Measurements from ENCODE around the gene TNFRSF14. TPM values are rescaled to one million over a fixed set of nuclear protein-coding genes. Genes with fewer than 3 reads are reported as not detected.
A peak's percentile ranks its signal among the peaks of the same experiment; 100 is the strongest.

The TNFRSF14 gene
- total and polyA plus RNA-seq, 2 of the 13 experiments (the other 11 are each of a cell fraction or from before 2014, with no cell fraction given): 11.9 to 49.9 TPM

DNA sequence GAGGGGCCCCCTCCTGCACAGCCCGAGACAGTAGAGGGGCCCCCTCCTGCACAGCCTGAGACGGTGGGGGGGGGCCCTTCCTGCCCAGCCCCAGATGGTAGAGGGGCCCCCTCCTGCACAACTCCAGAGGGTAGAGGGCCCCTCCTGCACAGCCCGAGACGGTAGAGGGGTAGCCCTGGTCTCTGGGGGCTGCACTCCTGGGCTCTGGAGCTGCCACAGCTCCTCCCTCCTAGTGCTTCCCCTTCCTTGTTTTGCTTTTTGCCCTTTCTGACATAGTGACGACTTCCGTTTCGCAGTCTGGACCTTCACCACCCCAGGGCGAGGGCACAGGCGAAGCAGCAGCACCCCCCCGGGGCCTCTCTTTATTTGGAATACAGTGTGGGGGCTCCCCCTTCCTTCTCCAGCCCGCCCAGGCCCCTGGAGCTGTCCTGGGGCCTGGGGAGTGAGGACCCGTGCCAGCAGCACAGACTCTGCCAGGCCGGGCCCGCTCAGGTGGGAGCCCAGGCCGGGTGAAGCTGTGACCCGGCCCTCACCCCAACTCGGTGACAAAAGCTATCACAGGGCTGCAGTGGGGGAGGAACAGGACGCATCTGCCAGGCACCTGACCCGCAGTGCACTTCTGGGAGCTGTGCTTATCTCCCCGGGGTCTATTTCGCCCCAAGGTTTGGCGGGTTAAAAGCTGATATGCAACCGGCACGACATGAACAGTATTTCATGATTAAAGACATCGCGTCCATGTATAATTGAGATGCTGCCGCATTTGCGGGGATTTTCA is 29.3 kb downstream of the TNFRSF14 start (continued):
- TF ChIP-seq, protein P1, sequence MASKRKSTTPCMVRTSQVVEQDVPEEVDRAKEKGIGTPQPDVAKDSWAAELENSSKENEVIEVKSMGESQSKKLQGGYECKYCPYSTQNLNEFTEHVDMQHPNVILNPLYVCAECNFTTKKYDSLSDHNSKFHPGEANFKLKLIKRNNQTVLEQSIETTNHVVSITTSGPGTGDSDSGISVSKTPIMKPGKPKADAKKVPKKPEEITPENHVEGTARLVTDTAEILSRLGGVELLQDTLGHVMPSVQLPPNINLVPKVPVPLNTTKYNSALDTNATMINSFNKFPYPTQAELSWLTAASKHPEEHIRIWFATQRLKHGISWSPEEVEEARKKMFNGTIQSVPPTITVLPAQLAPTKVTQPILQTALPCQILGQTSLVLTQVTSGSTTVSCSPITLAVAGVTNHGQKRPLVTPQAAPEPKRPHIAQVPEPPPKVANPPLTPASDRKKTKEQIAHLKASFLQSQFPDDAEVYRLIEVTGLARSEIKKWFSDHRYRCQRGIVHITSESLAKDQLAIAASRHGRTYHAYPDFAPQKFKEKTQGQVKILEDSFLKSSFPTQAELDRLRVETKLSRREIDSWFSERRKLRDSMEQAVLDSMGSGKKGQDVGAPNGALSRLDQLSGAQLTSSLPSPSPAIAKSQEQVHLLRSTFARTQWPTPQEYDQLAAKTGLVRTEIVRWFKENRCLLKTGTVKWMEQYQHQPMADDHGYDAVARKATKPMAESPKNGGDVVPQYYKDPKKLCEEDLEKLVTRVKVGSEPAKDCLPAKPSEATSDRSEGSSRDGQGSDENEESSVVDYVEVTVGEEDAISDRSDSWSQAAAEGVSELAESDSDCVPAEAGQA (IDR thresholded peaks at IDR 0.05; ENCODE audit: low read depth): no peak
- TF ChIP-seq, protein P1 (CRISPR knock-in tag; IDR thresholded peaks at IDR 0.05; ENCODE audit: borderline replicate concordance): no peak
- TF ChIP-seq EP300 (IDR thresholded peaks at IDR 0.05; ENCODE audit: low read depth in 2 of 2, low read length in 2 of 2) (no peak), EP300 (CRISPR knock-in tag; IDR thresholded peaks at IDR 0.05; ENCODE audit: borderline replicate concordance) (no peak), CREB1 (IDR thresholded peaks at IDR 0.05) (peak; percentile 28; the same call in 1 of the 2 replicates), CREB1 (CRISPR knock-in tag; IDR thresholded peaks at IDR 0.05) (peak; percentile 75), ERF (CRISPR knock-in tag; IDR thresholded peaks at IDR 0.05) (no peak), ZNF567 (CRISPR knock-in tag; IDR thresholded peaks at IDR 0.05; ENCODE audit: borderline replicate concordance) (no peak), ZNF674 (CRISPR knock-in tag; IDR thresholded peaks at IDR 0.05; ENCODE audit: low read depth) (no peak), ZNF737 (CRISPR knock-in tag; IDR thresholded peaks at IDR 0.05; ENCODE audit: borderline replicate concordance) (no peak), ARNTL (CRISPR knock-in tag; IDR thresholded peaks at IDR 0.05) (no peak), ZNF10 (CRISPR knock-in tag; IDR thresholded peaks at IDR 0.05; ENCODE audit: borderline replicate concordance, low read depth) (no peak), TMF1 (CRISPR knock-in tag; IDR thresholded peaks at IDR 0.05; ENCODE audit: low read depth) (no peak), NFAT5 (CRISPR knock-in tag; IDR thresholded peaks at IDR 0.05) (no peak; the same call in 1 of the 2 replicates), DDIT3 (CRISPR knock-in tag; IDR thresholded peaks at IDR 0.05) (no peak), RAD51 (IDR thresholded peaks at IDR 0.05; ENCODE audit: borderline replicate concordance) (no peak), CEBPB (IDR thresholded peaks at IDR 0.05; ENCODE audit: borderline replicate concordance, low read depth, low read length) (no peak), AGO2 (optimal IDR thresholded peaks at IDR 0.05; ENCODE audit: low read depth, low read length) (peak; percentile 72), ZNF160 (CRISPR knock-in tag; IDR thresholded peaks at IDR 0.05) (no peak)

Data from HepG2 (cell line).